PC-3 (cell line): ENCODE measurements around the gene PPARD. TPM values are rescaled to one million over a fixed set of nuclear protein-coding genes. Genes with fewer than 3 reads are reported as not detected.

Experiments used
- ATAC-seq: fragments of 200-7000 bp; cut with Tn5 transposase; 2 replicates; pipeline ENCODE4 v1.9.1; 2020; ENCODE audit warnings: mild to moderate bottlenecking, moderate library complexity
- BruUV-seq: library from RNA; stranded (reverse); fragments of 400-500 nt; replicated peaks from 2 replicates; lab custom pipeline; 2021; lab: Mats Ljungman, UMichigan
- CTCF ChIA-PET: fragments of 300-600 bp; sonication (Branson Sonifier 250); formaldehyde crosslinking; loops from one replicate; lab custom pipeline; 2022; ENCODE audit warnings: antibody characterized with exemption; lab: Charles Lee
- POLR2A ChIA-PET: fragments of 300-600 bp; sonication (Branson Sonifier 250); formaldehyde crosslinking; loops from one replicate; lab custom pipeline; 2022; ENCODE audit warnings: antibody characterized with exemption; ENCODE audit not compliant: unreplicated experiment; lab: Charles Lee
- DNase-seq: peaks from one replicate; pipeline ENCODE4 v3.0.0-alpha.2; 2015
- H2AFZ ChIP-seq: fragments of 300-600 bp; sonication (generic); 2 replicates; pipeline ENCODE4 v1.6.0; 2016; ENCODE audit warnings: antibody characterized with exemption, low read length
- H3F3A ChIP-seq: fragments of 300-600 bp; sonication (generic); one replicate; pipeline ENCODE4 v1.6.0; 2017; ENCODE audit warnings: antibody characterized with exemption, low read length, control low read depth, mild to moderate bottlenecking; ENCODE audit not compliant: unreplicated experiment
- H3K27ac ChIP-seq: fragments of 300-600 bp; sonication (generic); 2 replicates; pipeline ENCODE4 v1.5.1; 2016; ENCODE audit warnings: mild to moderate bottlenecking, low read length
- H3K27me3 ChIP-seq: fragments of 300-600 bp; sonication (generic); 2 replicates; pipeline ENCODE4 v1.6.1; 2016; ENCODE audit warnings: low read length, mixed read lengths
- H3K36me3 ChIP-seq: fragments of 300-600 bp; sonication (generic); 2 replicates; pipeline ENCODE4 v1.6.1; 2016; ENCODE audit warnings: low read depth, mixed run types, low read length, mixed read lengths
- H3K4me1 ChIP-seq: fragments of 300-600 bp; sonication (generic); 2 replicates; pipeline ENCODE4 v1.5.1; 2016; ENCODE audit warnings: low read length; ENCODE audit not compliant: insufficient read depth
- H3K4me2 ChIP-seq: fragments of 300-600 bp; sonication (generic); 2 replicates; pipeline ENCODE4 v1.6.0; 2016; ENCODE audit warnings: low read length
- H3K4me3 ChIP-seq: fragments of 300-600 bp; sonication (generic); 2 replicates; pipeline ENCODE4 v1.5.1; 2016; ENCODE audit warnings: mild to moderate bottlenecking, low read length, mixed read lengths
- H3K79me2 ChIP-seq: fragments of 300-600 bp; sonication (generic); 2 replicates; pipeline ENCODE4 v1.6.1; 2017; ENCODE audit warnings: low read length, mixed read lengths
- H3K9ac ChIP-seq: fragments of 300-600 bp; sonication (generic); 2 replicates; pipeline ENCODE4 v1.6.0; 2016; ENCODE audit warnings: mild to moderate bottlenecking, low read length
- H3K9me2 ChIP-seq: fragments of 300-600 bp; sonication (generic); replicated peaks from 2 replicates; pipeline ENCODE4 v1.6.1; 2016; ENCODE audit warnings: mixed run types, low read length, mixed read lengths
- H3K9me3 ChIP-seq: fragments of 300-600 bp; sonication (generic); 2 replicates; pipeline ENCODE4 v1.6.1; 2016; ENCODE audit warnings: low read length, mixed read lengths
- H4K20me1 ChIP-seq: fragments of 300-600 bp; sonication (generic); 2 replicates; pipeline ENCODE4 v1.6.1; 2016; ENCODE audit warnings: low read length, mixed read lengths
- EZH2 ChIP-seq: fragments of 300-600 bp; sonication (generic); IDR thresholded peaks from one replicate; pipeline ENCODE4 v1.6.1; 2017; ENCODE audit warnings: antibody characterized with exemption, mild to moderate bottlenecking, low read length; ENCODE audit not compliant: unreplicated experiment
- EZH2phosphoT487 ChIP-seq: fragments of 300-600 bp; sonication (generic); IDR thresholded peaks from 2 replicates; pipeline ENCODE4 v1.6.1; 2018; ENCODE audit warnings: mild to moderate bottlenecking, antibody characterized with exemption, low read length, borderline replicate concordance
- intact Hi-C: fragments of 100-400 bp; cut with micrococcal nuclease; formaldehyde crosslinking; loops from 2 replicates; pipeline ENCODE4 v1.9.0; 2023
- total RNA-seq: library from RNA; depleted of rRNA; stranded (reverse); fragments of >200 nt; gene quantifications from 2 replicates; pipeline ENCODE4 v1.2.3, GENCODE V29; 2014
- TF ChIP-seq, protein P1 (sequence below): fragments of 300-600 bp; sonication (generic); conservative IDR thresholded peaks from 2 replicates; pipeline ENCODE4 v1.5.1; 2017; ENCODE audit warnings: antibody characterized with exemption, low read depth, mild to moderate bottlenecking, low read length

PPARD gene
- total RNA-seq, 1 experiment from 2014 or later: 24.5 TPM

DNA sequence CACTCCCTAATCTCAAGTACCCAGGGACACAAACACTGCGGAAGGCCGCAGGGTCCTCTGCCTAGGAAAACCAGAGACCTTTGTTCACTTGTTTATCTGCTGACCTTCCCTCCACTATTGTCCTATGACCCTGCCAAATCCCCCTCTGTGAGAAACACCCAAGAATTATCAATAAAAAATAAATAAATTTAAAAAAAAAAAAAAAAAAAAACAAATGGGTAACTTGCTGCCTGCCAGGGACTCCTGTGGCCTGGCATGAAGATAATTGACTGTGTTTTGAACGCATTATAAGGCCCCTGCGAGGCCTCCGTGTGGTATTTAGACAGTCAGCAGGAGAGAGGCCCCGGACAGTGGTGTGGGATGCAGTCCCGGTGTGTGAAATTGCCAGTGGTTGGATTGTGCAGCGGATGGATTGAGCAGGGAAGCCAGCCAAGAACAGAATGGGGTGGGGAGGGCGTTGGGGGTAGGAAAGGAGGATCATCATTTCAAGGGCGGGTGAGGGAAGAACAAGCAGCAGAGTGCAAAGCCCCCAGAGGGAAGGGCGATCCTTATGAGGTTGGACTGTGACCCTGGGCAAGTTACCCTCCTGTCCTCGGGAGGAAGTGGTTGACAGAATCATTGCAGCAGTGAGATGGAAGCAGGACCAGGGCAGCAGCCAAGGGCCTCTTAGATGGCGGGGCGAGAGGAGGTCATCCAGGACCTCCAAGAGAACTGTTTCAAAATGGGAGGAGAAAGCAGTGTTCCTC, 43.3 kb downstream of the PPARD start:
- H3K27me3 ChIP-seq: no peaks in the 10 kb centered on the region
- TF ChIP-seq EZH2 (no peak), EZH2phosphoT487 (no peak)
- TF ChIP-seq, protein P1, sequence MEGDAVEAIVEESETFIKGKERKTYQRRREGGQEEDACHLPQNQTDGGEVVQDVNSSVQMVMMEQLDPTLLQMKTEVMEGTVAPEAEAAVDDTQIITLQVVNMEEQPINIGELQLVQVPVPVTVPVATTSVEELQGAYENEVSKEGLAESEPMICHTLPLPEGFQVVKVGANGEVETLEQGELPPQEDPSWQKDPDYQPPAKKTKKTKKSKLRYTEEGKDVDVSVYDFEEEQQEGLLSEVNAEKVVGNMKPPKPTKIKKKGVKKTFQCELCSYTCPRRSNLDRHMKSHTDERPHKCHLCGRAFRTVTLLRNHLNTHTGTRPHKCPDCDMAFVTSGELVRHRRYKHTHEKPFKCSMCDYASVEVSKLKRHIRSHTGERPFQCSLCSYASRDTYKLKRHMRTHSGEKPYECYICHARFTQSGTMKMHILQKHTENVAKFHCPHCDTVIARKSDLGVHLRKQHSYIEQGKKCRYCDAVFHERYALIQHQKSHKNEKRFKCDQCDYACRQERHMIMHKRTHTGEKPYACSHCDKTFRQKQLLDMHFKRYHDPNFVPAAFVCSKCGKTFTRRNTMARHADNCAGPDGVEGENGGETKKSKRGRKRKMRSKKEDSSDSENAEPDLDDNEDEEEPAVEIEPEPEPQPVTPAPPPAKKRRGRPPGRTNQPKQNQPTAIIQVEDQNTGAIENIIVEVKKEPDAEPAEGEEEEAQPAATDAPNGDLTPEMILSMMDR: no peak
- ATAC-seq: no peak
- H3K9me2 ChIP-seq: no peaks in the 10 kb centered on the region
- H3K4me3 ChIP-seq: no peak overlapping the region
- CTCF ChIA-PET: no interaction called here
- H3K4me1 ChIP-seq: peaks cover 26% of the 10 kb centered on the region
- H3K9me3 ChIP-seq: no peaks in the 10 kb centered on the region
- POLR2A ChIA-PET: no interaction called here
- no peak overlapping the region for H3K27ac ChIP-seq
- H2AFZ ChIP-seq: no peak overlapping the region
- peaks cover 58% of the 10 kb centered on the region for H3K79me2 ChIP-seq
- no peak for DNase-seq
- peaks cover 8% of the 10 kb centered on the region for H3F3A ChIP-seq
- H4K20me1 ChIP-seq: no peaks in the 10 kb centered on the region
- no TSS peak for BruUV-seq
- H3K36me3 ChIP-seq: peaks cover 16% of the 10 kb centered on the region
- no peak overlapping the region for H3K4me2 ChIP-seq
- intact Hi-C loops: no loop called here
- no peak overlapping the region for H3K9ac ChIP-seq

DNA sequence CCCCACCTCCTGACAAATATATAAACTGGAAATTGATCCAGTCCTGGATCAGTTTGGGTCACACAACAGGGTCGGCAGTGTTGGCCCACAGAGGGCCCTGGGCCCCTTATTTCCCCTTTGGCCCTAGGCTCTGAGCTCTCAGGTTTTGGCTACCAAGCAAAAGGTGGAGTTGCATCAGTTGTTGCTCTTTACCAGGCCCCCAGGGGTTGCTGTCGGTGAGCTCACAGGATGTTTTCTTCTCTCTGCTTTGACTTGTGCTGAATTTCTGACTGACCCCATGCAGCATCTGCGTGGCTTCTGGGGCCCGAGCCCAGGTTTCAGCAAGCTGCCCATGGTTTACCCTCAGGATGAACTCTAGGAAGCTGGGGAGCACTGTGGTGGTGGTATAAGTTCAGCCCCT, 44.6 kb downstream of the PPARD start:
- no TSS peak for BruUV-seq
- DNase-seq (no peak), ATAC-seq (no peak)
- CTCF ChIA-PET: interaction anchor here (0.6 kb wide), 1 partner anchor 14 kb away, joined by 3 read pairs; no protein-coding TSS in a partner anchor
- Histone ChIP-seq H4K20me1 (no peaks in the 10 kb centered on the region), H3K4me3 (no peak overlapping the region), H3K27ac (no peak overlapping the region), H3K4me1 (peaks cover 26% of the 10 kb centered on the region), H3F3A (peaks cover 15% of the 10 kb centered on the region), H3K36me3 (peaks cover 11% of the 10 kb centered on the region), H3K9me2 (no peaks in the 10 kb centered on the region), H3K9me3 (no peaks in the 10 kb centered on the region), H3K9ac (no peak overlapping the region), H2AFZ (no peak overlapping the region), H3K27me3 (no peaks in the 10 kb centered on the region), H3K79me2 (peaks cover 47% of the 10 kb centered on the region), H3K4me2 (no peak overlapping the region)
- TF ChIP-seq, protein P1: no peak
- no peak for TF ChIP-seq EZH2phosphoT487
- TF ChIP-seq EZH2: no peak
- POLR2A ChIA-PET: no interaction called here
- intact Hi-C loops: no loop called here

DNA sequence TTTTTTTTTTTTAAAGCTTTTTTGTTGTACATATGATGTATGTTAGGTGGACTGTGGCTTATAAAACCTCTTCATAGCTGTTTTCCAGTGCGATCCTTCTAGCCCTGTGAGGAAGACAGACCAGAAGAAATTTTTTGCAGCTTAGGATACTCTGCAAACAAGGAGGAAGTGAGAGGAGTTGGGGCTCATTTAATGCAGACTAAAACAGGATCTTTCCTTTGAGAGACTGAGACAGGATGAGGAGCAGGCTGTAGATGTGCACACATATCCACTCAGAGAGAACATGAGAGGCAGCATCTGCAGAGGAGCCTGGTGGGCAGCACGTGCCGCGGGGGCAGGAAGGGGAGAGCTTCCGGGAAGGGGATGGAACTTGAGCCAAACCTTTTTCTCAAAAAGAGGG, 45.7 kb downstream of the PPARD start:
- H3K27me3 ChIP-seq: no peaks in the 10 kb centered on the region
- peaks cover under 1% of the 10 kb centered on the region; the same call in 1 of the 2 replicates for H3K36me3 ChIP-seq
- H3F3A ChIP-seq: peaks cover 15% of the 10 kb centered on the region
- peaks cover 44% of the 10 kb centered on the region for H3K79me2 ChIP-seq
- intact Hi-C loops: no loop called here
- no peaks in the 10 kb centered on the region for H4K20me1 ChIP-seq
- ChIA-PET POLR2A (no interaction called here), CTCF (no interaction called here)
- ATAC-seq: no peak
- H2AFZ ChIP-seq: no peak overlapping the region
- no peak overlapping the region; the same call in 1 of the 2 replicates for H3K27ac ChIP-seq
- BruUV-seq: no TSS peak
- H3K4me2 ChIP-seq: no peak overlapping the region
- TF ChIP-seq, protein P1: no peak
- TF ChIP-seq EZH2phosphoT487 (no peak), EZH2 (no peak)
- no peaks in the 10 kb centered on the region for H3K9me2 ChIP-seq
- no peaks in the 10 kb centered on the region for H3K9me3 ChIP-seq
- no peak overlapping the region for H3K4me3 ChIP-seq
- H3K4me1 ChIP-seq: peaks cover 36% of the 10 kb centered on the region
- no peak for DNase-seq
- no peak overlapping the region for H3K9ac ChIP-seq
